Endodermal cell (in vitro differentiated cells): ENCODE results near the gene TMPRSS12. TPM values are rescaled to one million over a fixed set of nuclear protein-coding genes. Genes with fewer than 3 reads are reported as not detected.

Source experiments
- DNase-seq: peaks from one replicate; pipeline ENCODE4 v3.0.0-alpha.2; 2017
- H3K27ac ChIP-seq: 2 replicates; pipeline ENCODE4 v1.5.1; 2013; ENCODE audit warnings: mild to moderate bottlenecking, low read depth, low read length, moderate library complexity
- H3K27me3 ChIP-seq: 2 replicates; pipeline ENCODE4 v1.6.1; 2013; ENCODE audit warnings: mild to moderate bottlenecking, low read length, moderate library complexity; ENCODE audit not compliant: insufficient read depth, control insufficient read depth, poor library complexity, severe bottlenecking
- H3K36me3 ChIP-seq: 2 replicates; pipeline ENCODE4 v1.7.0; 2013; ENCODE audit warnings: mild to moderate bottlenecking, low read length, moderate library complexity; ENCODE audit not compliant: control insufficient read depth, insufficient read depth
- H3K4me1 ChIP-seq: one replicate; pipeline ENCODE4 v1.7.0; 2013; ENCODE audit warnings: low read length; ENCODE audit not compliant: control insufficient read depth, insufficient read depth
- H3K4me3 ChIP-seq: 2 replicates; pipeline ENCODE4 v1.5.1; 2013; ENCODE audit warnings: mild to moderate bottlenecking, low read length, moderate library complexity
- H3K9ac ChIP-seq: 2 replicates; pipeline ENCODE4 v1.6.1; 2013; ENCODE audit warnings: mild to moderate bottlenecking, low read length, moderate library complexity; ENCODE audit not compliant: poor library complexity, severe bottlenecking; ENCODE audit errors: extremely low read depth
- H3K9me3 ChIP-seq: 2 replicates; pipeline ENCODE4 v1.6.1; 2013; ENCODE audit warnings: mild to moderate bottlenecking, low read length, moderate library complexity; ENCODE audit not compliant: control insufficient read depth
- H3K27ac Mint-ChIP-seq: 2 replicates; pipeline ENCODE4 v1.8.0; 2020; ENCODE audit warnings: mixed read lengths
- H3K27me3 Mint-ChIP-seq: 2 replicates; pipeline ENCODE4 v1.8.0; 2021; ENCODE audit warnings: mild to moderate bottlenecking, mixed read lengths; ENCODE audit not compliant: insufficient read depth
- H3K36me3 Mint-ChIP-seq: 2 replicates; pipeline ENCODE4 v1.8.0; 2020; ENCODE audit warnings: low read depth, mixed read lengths
- H3K4me1 Mint-ChIP-seq: 2 replicates; pipeline ENCODE4 v1.8.0; 2020; ENCODE audit warnings: mixed read lengths
- H3K4me3 Mint-ChIP-seq: 2 replicates; pipeline ENCODE4 v1.8.0; 2020; ENCODE audit warnings: mild to moderate bottlenecking, moderate library complexity, mixed read lengths
- H3K9me3 Mint-ChIP-seq: 2 replicates; pipeline ENCODE4 v1.8.0; 2020; ENCODE audit warnings: mild to moderate bottlenecking, mixed read lengths
- CTCF ChIP-seq: fragments of 200-600 bp; sonication (generic); conservative IDR thresholded peaks from 2 replicates; pipeline ENCODE4 v1.5.0; 2021; ENCODE audit warnings: antibody characterized with exemption, mild to moderate bottlenecking
- WGBS, 2 experiments: methylation state at CpG; one replicate each; pipeline versions ENCODE4 v1.1.5 to v1.1.7; 2013; ENCODE audit warnings: missing lambda C conversion rate in 2 of 2, mixed read lengths in 1 of 2; ENCODE audit not compliant: insufficient coverage in 1 of 2, insufficient read length in 1 of 2; 5-methylcytosine and 5-hydroxymethylcytosine counted together
- total RNA-seq, 2 donors: library from RNA; stranded (reverse); fragmentation: NEBNext Ultra II Directional in 1 of 2; extraction: Animal tissue kit (Norgen Biotek cat#: 25700) in 1 of 2; gene quantifications; 2 replicates in 1 of 2; 3 replicates in 1 of 2; pipeline ENCODE4 v1.2.1, GENCODE V29; 2021

The TMPRSS12 gene
- total RNA-seq, 2 donors from 2014 or later, result not detected

DNA sequence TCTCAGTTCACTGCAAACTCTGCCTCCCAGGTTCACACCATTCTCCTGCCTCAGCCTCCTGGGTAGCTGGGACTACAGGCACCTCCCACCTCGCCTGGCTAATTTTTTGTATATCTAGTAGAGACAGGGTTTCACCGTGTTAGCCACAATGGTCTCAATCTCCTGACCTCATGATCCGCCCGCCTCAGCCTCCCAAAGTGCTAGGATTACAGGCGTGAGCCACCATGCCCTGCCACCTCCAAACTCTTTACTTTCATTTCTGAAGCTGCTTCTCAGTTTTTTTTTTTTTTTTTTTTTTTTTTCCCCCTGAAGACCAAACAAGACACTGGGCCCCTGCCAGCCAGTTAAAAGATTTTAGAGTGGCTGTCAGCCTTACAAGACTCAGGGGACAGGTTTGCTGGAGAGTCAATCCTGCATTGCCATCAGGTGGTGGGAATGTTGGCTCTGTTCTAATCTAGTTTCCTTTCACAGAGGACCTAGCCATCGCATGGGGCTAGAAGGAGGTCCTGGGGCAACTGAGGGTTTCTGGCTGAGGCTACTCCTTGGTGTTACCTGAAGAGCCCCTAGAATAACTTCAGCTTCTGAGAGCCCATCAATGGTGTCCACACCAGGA is 72.3 kb downstream of the TMPRSS12 start:
- TF ChIP-seq CTCF, result no peak
- no peak overlapping the region for H3K9ac ChIP-seq
- peaks cover 3% of the 10 kb centered on the region for H3K4me1 ChIP-seq
- no peaks in the 10 kb centered on the region for H3K27me3 ChIP-seq
- no peak overlapping the region for H3K27ac Mint-ChIP-seq
- H3K27me3 Mint-ChIP-seq, result no peaks in the 10 kb centered on the region
- 61 to 88% methylated on average over 5 to 6 of the region's 6 CpGs for WGBS, 2 experiments
- H3K36me3 Mint-ChIP-seq, result peaks cover 26% of the 10 kb centered on the region
- H3K4me3 ChIP-seq, result peak overlapping the region; percentile 29
- no peak for DNase-seq
- peaks cover 3% of the 10 kb centered on the region for H3K4me1 Mint-ChIP-seq
- H3K27ac ChIP-seq, result no peak overlapping the region
- H3K36me3 ChIP-seq, result no peaks in the 10 kb centered on the region
- peaks cover 92% of the 10 kb centered on the region for H3K9me3 ChIP-seq
- peaks cover 89% of the 10 kb centered on the region for H3K9me3 Mint-ChIP-seq
- H3K4me3 Mint-ChIP-seq, result no peak overlapping the region

DNA sequence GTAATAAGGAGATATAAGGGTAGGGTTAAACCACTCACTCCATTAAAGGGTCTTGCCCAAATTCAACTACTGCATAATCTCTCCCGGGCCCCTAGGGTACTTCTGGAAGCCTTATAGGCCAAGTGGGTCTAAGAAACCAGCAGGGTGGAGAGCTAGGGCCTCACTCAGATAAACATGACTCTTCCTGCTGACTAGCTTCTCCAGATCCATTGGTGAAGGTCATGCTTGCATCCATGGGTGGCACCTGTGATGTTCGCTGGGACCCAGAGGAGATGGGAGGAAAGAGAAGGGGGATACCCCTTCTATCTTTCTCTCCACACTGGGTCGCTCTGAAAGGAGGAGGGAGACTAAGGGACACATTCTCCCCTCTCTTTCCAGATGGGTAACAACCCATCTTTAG is 73.6 kb downstream of the TMPRSS12 start:
- H3K36me3 Mint-ChIP-seq, result peaks cover 22% of the 10 kb centered on the region
- H3K9ac ChIP-seq, result no peak overlapping the region
- no peaks in the 10 kb centered on the region for H3K4me1 ChIP-seq
- H3K27me3 Mint-ChIP-seq, result no peaks in the 10 kb centered on the region
- H3K27ac Mint-ChIP-seq, result no peak overlapping the region
- no peak overlapping the region for H3K27ac ChIP-seq
- no peak overlapping the region for H3K4me3 ChIP-seq
- TF ChIP-seq CTCF, result no peak
- no peak for DNase-seq
- no peaks in the 10 kb centered on the region for H3K4me1 Mint-ChIP-seq
- WGBS, 2 experiments, result 94% methylated on average over 3 of the region's 3 CpGs; no CpG with 5 or more reads in 1 of the 2 experiments
- no peaks in the 10 kb centered on the region for H3K27me3 ChIP-seq
- H3K9me3 Mint-ChIP-seq, result peaks cover 81% of the 10 kb centered on the region
- H3K36me3 ChIP-seq, result no peaks in the 10 kb centered on the region
- no peak overlapping the region for H3K4me3 Mint-ChIP-seq
- peaks cover 90% of the 10 kb centered on the region for H3K9me3 ChIP-seq

GRCh38 chr12:50918584-50919316 is 76.0 kb downstream of the TMPRSS12 start:
- H3K27me3 Mint-ChIP-seq, result no peaks in the 10 kb centered on the region
- no peaks in the 10 kb centered on the region for H3K27me3 ChIP-seq
- no peaks in the 10 kb centered on the region for H3K36me3 ChIP-seq
- peaks cover 66% of the 10 kb centered on the region for H3K9me3 ChIP-seq
- no peak for TF ChIP-seq CTCF
- no peak overlapping the region for H3K9ac ChIP-seq
- H3K27ac ChIP-seq, result no peak overlapping the region
- peaks cover 57% of the 10 kb centered on the region for H3K9me3 Mint-ChIP-seq
- H3K4me1 ChIP-seq, result no peaks in the 10 kb centered on the region
- H3K4me3 Mint-ChIP-seq, result no peak overlapping the region
- H3K27ac Mint-ChIP-seq, result no peak overlapping the region
- H3K36me3 Mint-ChIP-seq, result peaks cover 12% of the 10 kb centered on the region
- peaks cover 11% of the 10 kb centered on the region for H3K4me1 Mint-ChIP-seq
- H3K4me3 ChIP-seq, result peak overlapping the region; percentile 40
- WGBS, 2 experiments, result 85 to 100% methylated on average over 1 to 5 of the region's 5 CpGs
- no peak for DNase-seq
